GM19099 (cell line): ENCODE results near the gene SEC31B.

Experiments
- POLR2A ChIP-seq: IDR thresholded peaks from 3 replicates; pipeline ENCODE4 v1.6.1; 2011; ENCODE audit warnings: low read depth; ENCODE audit not compliant: insufficient read length; ENCODE audit errors: extremely low read depth

The SEC31B gene

DNA sequence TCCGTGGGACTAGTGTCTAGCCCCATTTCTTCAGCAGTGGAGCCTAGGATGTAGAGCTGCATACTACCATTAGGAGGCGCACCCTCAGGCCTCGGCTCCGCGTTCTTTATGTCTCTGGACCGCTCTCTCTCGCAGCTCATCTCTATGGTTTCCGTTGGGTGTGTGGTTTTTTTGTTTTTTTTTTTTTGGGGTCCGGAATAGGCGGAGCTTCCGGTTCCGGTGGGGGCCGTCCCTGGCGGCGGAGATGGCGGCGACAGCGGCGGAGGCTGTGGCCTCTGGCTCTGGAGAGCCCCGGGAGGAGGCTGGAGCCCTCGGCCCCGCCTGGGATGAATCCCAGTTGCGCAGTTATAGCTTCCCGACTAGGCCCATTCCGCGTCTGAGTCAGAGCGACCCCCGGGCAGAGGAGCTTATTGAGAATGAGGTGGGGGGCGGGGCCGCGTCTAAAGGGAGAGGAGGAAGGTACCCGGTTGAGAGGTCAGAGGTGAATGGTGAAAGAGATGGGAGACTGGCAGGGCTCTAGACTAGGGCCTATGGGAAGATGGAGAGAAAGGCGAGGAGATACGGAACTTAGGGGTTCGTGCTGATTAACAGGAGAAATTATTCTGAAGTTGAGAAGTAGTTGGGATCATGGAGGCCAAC, 16.2 kb upstream of the SEC31B start, which contains the start of gene HIF1AN:
HIF1AN (plus strand) TSS at position 229 of the 639 bp plus-strand sequence; CDS start at position 245, 16 bp downstream.
- TF ChIP-seq POLR2A, result peak; percentile 97

DNA sequence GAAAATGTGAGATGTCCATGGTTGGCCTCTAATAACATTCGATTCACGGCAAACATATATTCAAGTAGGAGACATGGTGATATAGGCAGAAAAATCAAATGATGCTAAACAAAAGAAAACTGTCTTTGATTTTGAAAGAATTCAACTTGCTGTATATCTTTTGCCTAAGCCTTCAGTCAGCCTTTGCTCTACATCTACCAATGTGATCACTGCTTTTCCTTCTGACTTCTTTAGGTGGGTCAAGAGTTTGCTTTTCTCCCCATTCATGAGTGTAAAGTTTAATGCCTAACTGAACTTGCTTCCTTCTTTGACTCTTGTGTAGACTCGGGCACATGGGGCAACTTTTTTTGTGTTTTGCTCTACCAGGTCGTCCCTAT, 15.7 kb upstream of the SEC31B start:
- TF ChIP-seq POLR2A, result no peak

DNA sequence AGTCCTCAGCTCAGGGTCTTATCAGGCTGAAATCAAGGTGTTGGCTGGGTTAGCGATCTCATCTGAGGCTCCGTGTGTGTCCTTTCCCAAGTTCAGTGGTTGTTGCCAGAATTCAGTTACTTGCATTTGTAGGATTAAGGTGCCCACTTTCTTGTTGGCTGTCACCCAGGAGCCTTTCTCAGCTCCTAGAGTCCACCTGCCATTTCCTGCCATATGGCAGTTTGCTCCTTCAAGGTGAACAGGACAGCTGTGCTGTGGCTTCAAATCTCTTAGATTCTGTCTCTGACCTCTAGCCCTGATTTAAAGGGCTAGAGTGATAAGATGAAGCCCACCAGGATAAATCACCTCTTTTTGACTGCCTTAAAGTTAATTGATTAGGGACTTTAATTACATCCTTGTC, 15.1 kb upstream of the SEC31B start:
- no peak for TF ChIP-seq POLR2A

DNA sequence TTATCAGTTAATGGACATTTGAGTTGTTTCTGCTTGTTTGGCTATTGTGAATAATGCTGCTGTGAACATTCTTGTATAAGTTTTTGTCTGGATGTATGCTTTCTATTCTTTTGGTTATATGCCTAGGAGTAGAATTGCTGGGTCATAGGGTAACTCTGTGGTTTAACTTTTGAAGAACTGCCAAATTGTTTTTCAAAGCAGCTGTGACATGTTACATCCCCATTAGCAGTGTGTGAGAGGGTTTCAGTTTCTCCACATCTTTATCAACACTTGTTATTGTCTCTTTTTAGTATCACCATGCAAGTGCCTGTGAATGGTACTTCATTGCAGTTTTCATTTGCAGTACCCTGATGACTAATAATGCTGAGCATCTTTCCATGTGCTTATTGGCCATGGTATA, 12.1 kb upstream of the SEC31B start:
- no peak for TF ChIP-seq POLR2A

DNA sequence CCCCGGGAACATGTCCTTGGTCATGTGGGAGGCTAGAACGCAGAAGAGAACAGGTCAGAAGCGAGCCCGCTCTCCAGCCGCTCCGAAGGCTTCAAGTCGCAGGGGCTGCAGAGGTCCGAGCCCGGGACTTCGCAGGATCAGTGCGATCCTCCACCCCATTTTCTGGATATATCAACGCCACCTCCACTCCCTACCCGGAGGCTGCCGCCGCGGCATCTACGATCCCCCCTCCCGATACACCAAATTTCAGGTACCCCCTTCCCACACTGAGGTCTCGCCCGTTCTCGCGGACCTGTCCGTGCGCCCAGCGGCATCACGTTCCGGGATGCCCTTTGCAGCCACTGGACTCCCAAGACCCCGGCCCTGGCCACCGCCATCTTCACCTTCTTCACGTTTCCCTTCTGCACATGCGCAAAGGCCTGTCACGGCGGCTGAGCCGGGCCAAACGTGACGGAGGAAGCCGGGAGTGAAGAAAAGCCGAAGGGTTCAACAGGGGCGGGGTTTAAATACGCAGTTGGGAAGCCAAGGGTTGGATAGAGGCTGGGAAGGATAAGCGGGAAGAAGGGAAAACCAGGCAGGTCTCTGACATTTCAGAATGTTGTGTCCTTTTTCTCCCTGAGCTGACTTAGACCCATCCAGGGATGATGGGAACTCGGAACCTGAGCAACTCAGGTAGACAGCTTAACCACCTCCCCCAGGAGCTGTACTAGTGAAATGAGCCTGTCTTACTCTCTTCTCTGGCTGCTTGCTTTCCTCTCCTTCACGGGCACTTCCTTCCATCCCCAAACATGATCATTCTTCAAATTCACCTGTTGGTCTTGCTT, 10.0 kb upstream of the SEC31B start, which contains the start of gene NDUFB8:
NDUFB8 (minus strand) TSS at position 397 of the 824 bp plus-strand sequence; CDS start at position 377, 20 bp downstream.
- peak; percentile 83 for TF ChIP-seq POLR2A

DNA sequence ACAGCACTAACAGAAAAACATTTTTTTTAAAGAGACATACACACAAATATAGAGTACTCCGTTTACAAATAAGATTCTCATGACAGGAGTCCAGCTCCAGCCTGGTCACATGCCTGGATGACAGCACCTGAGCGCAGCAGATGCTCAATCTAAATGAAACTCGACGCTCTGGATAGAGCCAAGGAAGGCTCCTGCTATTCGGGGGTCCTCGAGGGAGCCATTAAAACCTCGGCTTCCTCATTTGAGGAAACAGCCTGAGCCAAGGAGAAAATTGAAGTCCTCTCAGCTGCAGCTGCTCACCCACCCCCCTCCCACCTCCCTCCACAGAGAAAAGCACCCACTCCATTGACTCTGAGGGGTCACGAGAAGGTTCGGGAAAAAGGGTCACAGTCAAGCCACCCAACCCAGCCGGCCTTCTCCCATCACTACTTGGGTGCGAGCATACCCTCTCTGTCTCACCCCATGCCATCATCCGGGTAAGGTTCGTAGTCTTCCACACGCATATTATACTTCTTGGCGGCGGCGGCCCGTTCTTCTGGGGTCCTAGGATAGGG, 9.3 kb upstream of the SEC31B start:
- no peak for TF ChIP-seq POLR2A

DNA sequence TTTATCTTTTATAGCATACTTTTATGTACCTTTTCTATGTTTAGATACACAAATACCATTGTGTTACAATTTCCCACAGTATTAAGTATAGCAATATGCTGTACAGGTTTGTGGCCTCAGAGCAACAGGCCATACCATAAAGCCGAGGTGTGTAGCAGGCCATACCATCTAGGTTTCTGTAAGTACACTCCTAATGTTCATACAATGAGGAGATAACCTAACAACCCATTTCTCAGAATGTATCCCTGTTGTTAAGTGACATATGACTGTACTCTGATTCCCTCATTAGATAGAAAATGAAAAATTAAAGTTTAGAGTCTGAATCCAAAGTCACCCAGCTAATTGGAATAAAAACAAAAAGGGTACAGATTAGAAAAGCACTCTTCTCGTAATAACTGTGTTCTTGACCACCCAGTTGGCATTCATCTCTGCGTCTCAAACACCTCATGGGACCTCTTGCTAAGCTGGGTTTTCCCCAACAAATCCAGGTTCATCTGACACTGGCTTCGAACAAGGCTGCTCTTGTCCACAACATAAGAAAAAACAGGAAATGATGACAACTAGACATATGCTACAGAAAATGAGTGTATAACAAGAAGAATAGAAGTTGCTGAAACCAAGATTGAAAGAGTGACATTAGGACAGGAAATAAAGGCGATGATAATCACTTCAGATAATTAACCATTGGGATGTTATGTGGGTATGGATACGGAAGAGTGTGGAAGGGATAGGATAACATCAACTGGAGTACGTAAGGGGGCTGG, 8.6 kb upstream of the SEC31B start:
- no peak for TF ChIP-seq POLR2A

DNA sequence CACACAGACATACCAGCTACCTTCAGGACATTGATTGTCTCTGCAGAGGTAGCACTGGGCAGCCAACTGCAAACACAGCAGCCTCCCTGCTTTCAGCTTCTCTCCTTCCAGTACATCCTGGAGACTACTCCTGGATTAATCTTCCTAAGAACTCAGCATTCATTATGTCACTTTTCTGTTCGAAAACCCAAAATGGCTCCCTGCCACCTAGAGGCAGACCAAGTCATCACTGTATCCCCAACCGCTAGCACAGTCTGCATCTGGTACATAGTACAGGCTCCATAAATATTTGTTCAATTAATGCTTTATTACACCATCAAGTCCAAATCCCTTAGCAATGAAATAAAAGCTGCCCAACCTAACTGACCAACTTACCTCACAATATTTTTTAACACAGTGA, 5.0 kb upstream of the SEC31B start:
- no peak for TF ChIP-seq POLR2A

DNA sequence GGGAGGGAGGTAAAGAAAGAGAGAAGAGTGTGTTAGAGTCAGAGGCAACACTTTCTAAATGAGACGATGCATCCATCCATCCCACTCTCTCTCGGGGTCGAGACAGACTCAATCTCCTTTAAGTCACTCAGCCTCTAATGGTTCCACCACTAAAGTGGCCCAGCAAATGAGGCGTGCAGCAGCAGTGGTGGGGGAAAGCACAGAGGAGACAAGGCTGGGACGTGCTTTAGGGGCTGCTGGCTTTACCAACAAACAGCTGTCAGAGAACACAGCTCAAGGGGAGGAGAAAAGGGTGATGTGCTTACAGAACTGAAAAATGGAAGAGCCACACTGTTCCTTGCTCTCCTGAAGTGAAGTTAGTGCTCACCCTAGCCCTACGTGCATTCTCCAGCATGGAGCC, 4.5 kb upstream of the SEC31B start:
- no peak for TF ChIP-seq POLR2A

DNA sequence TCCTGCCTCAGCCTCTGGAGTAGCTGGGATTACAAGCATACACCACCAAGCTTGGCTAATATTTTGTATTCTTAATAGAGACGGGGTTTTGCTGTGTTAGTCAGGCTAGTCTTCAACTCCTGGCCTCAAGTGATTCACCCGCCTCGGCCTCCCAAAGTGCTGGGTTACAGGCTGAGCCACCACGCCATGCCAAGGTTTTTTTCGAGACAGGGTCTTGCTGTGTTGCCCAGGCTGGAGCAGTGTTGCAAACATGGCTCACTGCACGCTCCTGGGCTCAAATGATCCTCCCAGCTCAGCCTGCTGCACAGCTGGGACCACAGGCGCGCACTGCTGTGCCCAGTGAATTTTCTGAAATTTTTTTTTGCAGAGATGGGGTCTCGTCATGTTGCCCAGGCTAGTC, 3.3 kb upstream of the SEC31B start:
- TF ChIP-seq POLR2A, result no peak

DNA sequence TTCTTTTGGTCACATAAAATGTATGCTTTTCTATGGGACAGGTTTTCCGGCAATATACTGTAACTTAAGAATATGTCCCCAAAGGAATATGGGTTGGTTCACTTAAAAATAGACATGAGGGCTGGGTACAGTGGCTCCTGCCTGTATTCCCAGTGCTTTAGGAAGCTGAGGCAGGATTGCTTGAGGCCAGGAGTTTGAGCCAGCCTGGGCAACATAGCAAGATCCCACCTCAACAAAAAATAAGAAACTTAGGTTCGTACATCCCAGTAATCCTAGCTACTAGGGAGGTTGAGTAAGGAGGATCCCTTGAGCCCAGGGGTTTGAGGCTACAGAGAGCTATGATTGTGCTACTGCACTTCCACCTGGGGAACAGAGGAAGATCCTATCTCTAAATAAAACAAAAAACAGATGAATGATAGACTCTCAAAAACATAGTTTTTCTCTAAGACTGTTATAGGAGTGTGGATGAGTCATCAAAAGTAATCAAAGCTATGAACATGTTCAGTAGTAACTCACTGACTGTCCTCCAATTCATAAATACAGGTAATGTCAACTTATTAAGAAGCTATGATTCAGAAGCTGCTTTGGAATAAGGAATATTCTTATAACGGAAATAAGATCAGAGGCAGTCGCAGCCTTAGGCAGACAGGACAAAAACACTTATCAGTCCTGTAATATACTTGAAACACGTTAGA, 2.6 kb upstream of the SEC31B start:
- TF ChIP-seq POLR2A, result no peak

DNA sequence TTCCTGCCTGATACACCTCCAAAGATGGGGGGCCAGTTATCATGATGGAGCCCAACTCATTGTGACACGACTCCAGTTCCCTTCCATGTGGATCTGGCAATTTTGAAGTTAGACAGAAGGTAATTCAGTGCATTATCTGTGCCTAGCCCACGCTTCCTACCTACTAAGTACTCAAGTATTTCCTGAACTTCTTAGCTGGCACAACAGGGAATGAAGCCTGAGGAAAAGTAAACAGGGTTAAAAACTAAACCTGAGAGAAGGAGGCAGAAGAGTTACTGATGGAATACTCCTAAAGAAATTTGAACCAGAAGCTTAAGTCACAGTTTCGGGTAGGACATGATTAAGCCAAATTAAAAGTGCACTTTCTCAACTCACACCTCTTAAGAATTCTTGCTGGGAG, 1.1 kb upstream of the SEC31B start:
- no peak for TF ChIP-seq POLR2A

DNA sequence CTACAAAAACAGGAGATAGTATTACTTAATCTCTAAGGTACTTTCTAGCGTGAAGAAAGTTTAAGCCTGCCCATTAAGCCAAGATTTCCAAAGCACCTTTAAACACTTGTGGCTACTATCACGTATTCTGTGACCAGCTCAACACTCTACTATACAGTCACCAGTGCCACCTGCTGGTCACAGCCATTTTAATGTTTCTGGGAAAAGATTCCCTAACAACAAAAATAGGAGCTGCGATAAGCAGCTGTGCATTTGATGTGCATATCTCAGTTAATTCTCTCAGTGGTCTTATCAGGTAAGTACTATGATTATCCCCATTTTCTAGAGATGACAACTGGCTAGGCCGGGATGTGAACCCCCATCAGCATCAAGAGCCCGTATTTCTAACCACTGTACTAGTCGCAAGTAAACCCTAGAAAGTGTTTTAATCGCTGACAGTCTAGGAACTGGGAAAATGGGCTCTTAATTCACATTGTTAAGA, 860 bp downstream of the SEC31B start:
- no peak for TF ChIP-seq POLR2A

DNA sequence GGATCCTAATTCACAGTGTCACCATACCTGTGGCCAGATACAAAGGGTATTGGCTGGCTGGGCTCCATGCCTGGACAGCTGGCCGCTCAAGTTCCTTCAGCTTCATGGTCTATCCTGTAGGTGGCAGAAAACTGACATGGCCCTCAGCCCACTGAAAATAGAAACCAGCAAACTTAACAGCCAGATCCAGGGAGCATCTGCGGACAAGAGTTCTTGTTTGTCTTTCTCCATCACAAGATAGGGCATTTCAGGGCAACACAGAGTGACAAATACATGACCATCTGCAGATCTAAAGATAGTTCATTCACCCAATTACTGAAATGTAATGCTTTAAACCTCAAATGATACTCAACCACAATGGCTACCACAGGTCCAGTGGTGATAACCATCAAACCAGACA, 2.8 kb downstream of the SEC31B start:
- TF ChIP-seq POLR2A, result no peak

DNA sequence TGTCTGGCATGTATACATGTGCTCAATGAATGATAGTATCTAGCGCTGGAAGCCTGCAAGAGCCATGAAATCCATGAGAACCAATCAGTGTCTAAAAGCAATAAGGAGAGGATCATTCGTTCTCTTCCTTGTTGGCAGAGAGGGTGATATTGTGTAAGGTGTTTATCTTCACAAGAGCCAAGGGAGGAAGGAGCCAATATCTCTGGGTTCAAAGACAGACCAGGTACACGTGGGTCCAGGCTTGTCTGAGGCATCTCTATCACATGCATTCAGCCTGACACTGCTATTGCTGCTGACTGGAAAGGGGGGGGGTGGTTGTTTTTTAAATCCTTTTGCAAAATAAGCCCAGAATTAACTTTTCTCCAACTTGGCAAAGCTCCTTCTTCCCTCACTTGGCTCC, 4.0 kb downstream of the SEC31B start:
- no peak for TF ChIP-seq POLR2A
